DND-41 (cell line): ENCODE data around the gene LDB2.

ENCODE experiments used
- CTCF ChIP-seq: IDR thresholded peaks from 2 replicates; pipeline ENCODE4 v1.5.1; 2012; ENCODE audit warnings: borderline replicate concordance, low read length, moderate library complexity, mild to moderate bottlenecking; ENCODE audit not compliant: poor library complexity, severe bottlenecking; ENCODE audit errors: extremely low read depth
- EZH2 ChIP-seq: IDR thresholded peaks from 3 replicates; pipeline ENCODE4 v1.6.1; 2012; ENCODE audit warnings: borderline replicate concordance, low read depth, mild to moderate bottlenecking, moderate library complexity, low read length, inconsistent platforms; ENCODE audit not compliant: severe bottlenecking

- TF ChIP-seq CTCF (no peak), EZH2 (no peak)
Measured at GRCh38 chr4:16583764-16584163, 314.7 kb downstream of the LDB2 start.
